DND-41 (cell line): ENCODE data around the gene GRIK2.

Experiments used
- ATAC-seq: fragments of 200-7000 bp; cut with Tn5 transposase; 3 replicates; pipeline ENCODE4 v1.9.1; 2021; ENCODE audit warnings: low read depth; ENCODE audit not compliant: insufficient read depth
- DNase-seq: peaks from one replicate; pipeline ENCODE4 v3.0.0-alpha.2; 2020
- H2AFZ ChIP-seq: 2 replicates; pipeline ENCODE4 v1.6.0; 2012; ENCODE audit warnings: low read depth, low read length
- H3K27ac ChIP-seq: 2 replicates; pipeline ENCODE4 v1.5.1; 2012; ENCODE audit warnings: low read length, inconsistent platforms
- H3K27me3 ChIP-seq: fragments of 200-600 bp; sonication (generic); 2 replicates; pipeline ENCODE4 v1.6.0; 2012; ENCODE audit warnings: low read length, mild to moderate bottlenecking, inconsistent platforms; ENCODE audit not compliant: insufficient read depth, poor library complexity
- H3K36me3 ChIP-seq: 2 replicates; pipeline ENCODE4 v1.5.1; 2012; ENCODE audit warnings: low read length, inconsistent platforms; ENCODE audit not compliant: insufficient read depth
- H3K4me1 ChIP-seq: 2 replicates; pipeline ENCODE4 v1.5.1; 2012; ENCODE audit warnings: mild to moderate bottlenecking, low read length; ENCODE audit not compliant: insufficient read depth
- H3K4me2 ChIP-seq: 2 replicates; pipeline ENCODE4 v1.6.0; 2012; ENCODE audit warnings: mild to moderate bottlenecking, moderate library complexity, low read length, inconsistent platforms; ENCODE audit not compliant: insufficient read depth
- H3K4me3 ChIP-seq, 2 experiments: fragments of 200-600 bp in 1 of 2; shearing (Covaris generic) in 1 of 2; 2 replicates each; pipeline ENCODE4 v1.5.1; 2012 to 2016; ENCODE audit warnings: inconsistent platforms in 2 of 2, low read length in 2 of 2, mild to moderate bottlenecking in 2 of 2, low read depth in 1 of 2, moderate library complexity in 1 of 2
- H3K79me2 ChIP-seq: 2 replicates; pipeline ENCODE4 v1.6.0; 2012; ENCODE audit warnings: low read length, inconsistent platforms; ENCODE audit not compliant: insufficient read depth
- H3K9ac ChIP-seq: 2 replicates; pipeline ENCODE4 v1.6.0; 2012; ENCODE audit warnings: low read depth, mild to moderate bottlenecking, inconsistent platforms, low read length, moderate library complexity
- H3K9me3 ChIP-seq: 2 replicates; pipeline ENCODE4 v1.5.1; 2012; ENCODE audit warnings: low read length, moderate library complexity, mild to moderate bottlenecking, inconsistent platforms; ENCODE audit not compliant: insufficient read depth, severe bottlenecking
- H4K20me1 ChIP-seq: 2 replicates; pipeline ENCODE4 v1.6.0; 2012; ENCODE audit warnings: low read length; ENCODE audit not compliant: insufficient read depth
- EZH2 ChIP-seq: IDR thresholded peaks from 3 replicates; pipeline ENCODE4 v1.6.1; 2012; ENCODE audit warnings: borderline replicate concordance, low read depth, mild to moderate bottlenecking, moderate library complexity, low read length, inconsistent platforms; ENCODE audit not compliant: severe bottlenecking
- TF ChIP-seq, protein P1 (sequence below): IDR thresholded peaks from 2 replicates; pipeline ENCODE4 v1.5.1; 2012; ENCODE audit warnings: borderline replicate concordance, low read length, moderate library complexity, mild to moderate bottlenecking; ENCODE audit not compliant: poor library complexity, severe bottlenecking; ENCODE audit errors: extremely low read depth

GRIK2 gene

DNA sequence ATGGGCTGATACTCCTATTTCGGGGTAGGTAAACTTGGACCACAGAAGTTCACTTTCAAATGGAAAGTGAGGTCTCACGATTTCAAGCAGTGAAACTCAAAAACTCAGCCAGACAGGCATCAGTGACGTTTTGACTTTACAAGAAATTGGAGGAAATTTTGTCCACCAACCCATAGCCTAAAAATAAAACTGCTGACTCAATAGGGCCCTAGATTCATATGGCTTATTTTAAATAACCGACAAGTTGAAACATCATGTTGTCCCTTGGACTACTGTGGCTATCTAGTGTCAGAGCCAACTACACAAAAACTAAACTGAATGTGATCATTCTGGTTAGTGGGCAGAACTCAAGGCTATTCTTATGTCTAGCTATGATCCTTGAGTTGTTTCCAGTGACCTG is 486.3 kb downstream of the GRIK2 start:
- Histone ChIP-seq H4K20me1 (no peaks in the 10 kb centered on the region), H3K4me3 (no peak overlapping the region), H3K4me2 (no peak overlapping the region), H3K79me2 (no peaks in the 10 kb centered on the region), H3K9me3 (no peaks in the 10 kb centered on the region), H3K27ac (no peak overlapping the region), H3K9ac (no peak overlapping the region), H3K4me1 (no peaks in the 10 kb centered on the region), H3K36me3 (no peaks in the 10 kb centered on the region), H2AFZ (no peak overlapping the region), H3K27me3 (no peaks in the 10 kb centered on the region)
- TF ChIP-seq, protein P1, sequence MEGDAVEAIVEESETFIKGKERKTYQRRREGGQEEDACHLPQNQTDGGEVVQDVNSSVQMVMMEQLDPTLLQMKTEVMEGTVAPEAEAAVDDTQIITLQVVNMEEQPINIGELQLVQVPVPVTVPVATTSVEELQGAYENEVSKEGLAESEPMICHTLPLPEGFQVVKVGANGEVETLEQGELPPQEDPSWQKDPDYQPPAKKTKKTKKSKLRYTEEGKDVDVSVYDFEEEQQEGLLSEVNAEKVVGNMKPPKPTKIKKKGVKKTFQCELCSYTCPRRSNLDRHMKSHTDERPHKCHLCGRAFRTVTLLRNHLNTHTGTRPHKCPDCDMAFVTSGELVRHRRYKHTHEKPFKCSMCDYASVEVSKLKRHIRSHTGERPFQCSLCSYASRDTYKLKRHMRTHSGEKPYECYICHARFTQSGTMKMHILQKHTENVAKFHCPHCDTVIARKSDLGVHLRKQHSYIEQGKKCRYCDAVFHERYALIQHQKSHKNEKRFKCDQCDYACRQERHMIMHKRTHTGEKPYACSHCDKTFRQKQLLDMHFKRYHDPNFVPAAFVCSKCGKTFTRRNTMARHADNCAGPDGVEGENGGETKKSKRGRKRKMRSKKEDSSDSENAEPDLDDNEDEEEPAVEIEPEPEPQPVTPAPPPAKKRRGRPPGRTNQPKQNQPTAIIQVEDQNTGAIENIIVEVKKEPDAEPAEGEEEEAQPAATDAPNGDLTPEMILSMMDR, result no peak
- TF ChIP-seq EZH2, result no peak
- ATAC-seq (no peak), DNase-seq (no peak)

- Histone ChIP-seq H3K27me3 (no peaks in the 10 kb centered on the region), H3K79me2 (no peaks in the 10 kb centered on the region), H3K4me1 (no peaks in the 10 kb centered on the region), H3K27ac (no peak overlapping the region), H3K4me2 (no peak overlapping the region), H3K9ac (no peak overlapping the region), H2AFZ (no peak overlapping the region), H3K9me3 (no peaks in the 10 kb centered on the region), H4K20me1 (no peaks in the 10 kb centered on the region), H3K36me3 (no peaks in the 10 kb centered on the region), H3K4me3 (no peak overlapping the region)
- no peak for TF ChIP-seq EZH2
- TF ChIP-seq, protein P1, result no peak
- no peak for ATAC-seq
- DNase-seq, result no peak
Observed at GRCh38 chr6:101883505-101883904, 490.0 kb downstream of the GRIK2 start.

- Histone ChIP-seq H3K36me3 (no peaks in the 10 kb centered on the region), H3K9me3 (no peaks in the 10 kb centered on the region), H2AFZ (no peak overlapping the region), H4K20me1 (no peaks in the 10 kb centered on the region), H3K79me2 (no peaks in the 10 kb centered on the region), H3K9ac (no peak overlapping the region), H3K4me3 (no peak overlapping the region), H3K4me1 (no peaks in the 10 kb centered on the region), H3K27me3 (no peaks in the 10 kb centered on the region), H3K4me2 (no peak overlapping the region), H3K27ac (no peak overlapping the region)
- DNase-seq (no peak), ATAC-seq (no peak)
- no peak for TF ChIP-seq EZH2
- TF ChIP-seq, protein P1, result no peak
Observed at GRCh38 chr6:101887532-101887931, 494.0 kb downstream of the GRIK2 start.
